OCI-LY7 (cell line): Measurements from ENCODE around the gene SULT1A2. TPM values are rescaled to one million over a fixed set of nuclear protein-coding genes. Genes with fewer than 3 reads are reported as not detected.

Experiments used
- BruUV-seq: library from RNA; stranded (reverse); fragments of 400-500 nt; replicated peaks from 2 replicates; lab custom pipeline; 2021; lab: Mats Ljungman, UMichigan
- CTCF ChIA-PET: fragments of 300-600 bp; sonication (Branson Sonifier 250); formaldehyde crosslinking; loops from one replicate; lab custom pipeline; 2022; ENCODE audit warnings: antibody characterized with exemption; ENCODE audit not compliant: unreplicated experiment; lab: Charles Lee
- POLR2A ChIA-PET: fragments of 300-600 bp; sonication (Branson Sonifier 250); formaldehyde crosslinking; loops from one replicate; lab custom pipeline; 2022; ENCODE audit warnings: antibody characterized with exemption; lab: Charles Lee
- DNase-seq: peaks from one replicate; pipeline ENCODE4 v3.0.0-alpha.2; 2015; ENCODE audit warnings: low spot score
- H2AFZ ChIP-seq: fragments of 200-600 bp; sonication (generic), shearing (Covaris generic); 2 replicates; pipeline ENCODE4 v1.6.1; 2014; ENCODE audit warnings: mild to moderate bottlenecking, antibody characterized with exemption, low read length, moderate library complexity
- H3K27ac ChIP-seq: fragments of 200-600 bp; sonication (generic); 2 replicates; pipeline ENCODE4 v1.5.1; 2014; ENCODE audit warnings: mixed run types, low read depth, mild to moderate bottlenecking, moderate library complexity, low read length, inconsistent platforms; ENCODE audit not compliant: poor library complexity, severe bottlenecking
- H3K36me3 ChIP-seq: fragments of 200-600 bp; sonication (generic); 2 replicates; pipeline ENCODE4 v1.6.1; 2014; ENCODE audit warnings: mild to moderate bottlenecking, antibody characterized with exemption, low read length, moderate library complexity, mixed read lengths; ENCODE audit not compliant: insufficient read depth
- H3K4me1 ChIP-seq: fragments of 200-600 bp; sonication (generic); 2 replicates; pipeline ENCODE4 v1.5.1; 2014; ENCODE audit warnings: mild to moderate bottlenecking, low read length; ENCODE audit not compliant: insufficient read depth, poor library complexity, severe bottlenecking
- H3K4me2 ChIP-seq: fragments of 200-600 bp; sonication (generic); 2 replicates; pipeline ENCODE4 v1.6.1; 2014; ENCODE audit warnings: mild to moderate bottlenecking, low read length
- H3K4me3 ChIP-seq: fragments of 200-600 bp; sonication (generic); 2 replicates; pipeline ENCODE4 v1.5.1; 2014; ENCODE audit warnings: mild to moderate bottlenecking, low read depth, low read length; ENCODE audit not compliant: poor library complexity, severe bottlenecking
- H3K79me2 ChIP-seq: fragments of 200-600 bp; sonication (generic); 2 replicates; pipeline ENCODE4 v1.6.1; 2016; ENCODE audit warnings: low read depth, mild to moderate bottlenecking, low read length, moderate library complexity, mixed read lengths; ENCODE audit not compliant: insufficient read depth
- H3K9me2 ChIP-seq: fragments of 200-600 bp; sonication (generic); 2 replicates; pipeline ENCODE4 v1.6.1; 2016; ENCODE audit warnings: mild to moderate bottlenecking, low read length, mixed read lengths; ENCODE audit not compliant: insufficient read depth
- H3K9me3 ChIP-seq: fragments of 200-600 bp; sonication (generic); 2 replicates; pipeline ENCODE4 v1.6.1; 2014; ENCODE audit warnings: mild to moderate bottlenecking, mixed run types, low read length, mixed read lengths
- H4K20me1 ChIP-seq: fragments of 200-600 bp; sonication (generic); 2 replicates; pipeline ENCODE4 v1.6.1; 2014; ENCODE audit warnings: mild to moderate bottlenecking, antibody characterized with exemption, low read length, moderate library complexity, mixed read lengths; ENCODE audit not compliant: insufficient read depth
- EZH2phosphoT487 ChIP-seq: fragments of 200-600 bp; sonication (generic); IDR thresholded peaks from 2 replicates; pipeline ENCODE4 v1.6.1; 2018; ENCODE audit warnings: low read depth, borderline replicate concordance, mild to moderate bottlenecking, mixed run types, antibody characterized with exemption, low read length, moderate library complexity, mixed read lengths
- intact Hi-C: fragments of 100-400 bp; cut with micrococcal nuclease; formaldehyde crosslinking; loops from one replicate; pipeline ENCODE4 v1.10.0; 2022; ENCODE audit not compliant: unreplicated experiment
- total RNA-seq, 2 experiments: library from RNA; depleted of rRNA in 1 of 2; stranded (reverse); fragments of >200 nt in 1 of 2; shearing (Covaris generic) in 1 of 2; gene quantifications; 2 replicates each; pipeline ENCODE4 v1.2.3, GENCODE V29; 2014 to 2022
- TF ChIP-seq, protein P1 (sequence below): fragments of 200-600 bp; sonication (generic); conservative IDR thresholded peaks from 2 replicates; pipeline ENCODE4 v1.5.1; 2014; ENCODE audit warnings: mild to moderate bottlenecking, antibody characterized with exemption, low read length, moderate library complexity, mixed read lengths

The SULT1A2 gene
- total RNA-seq, 2 experiments from 2014 or later = 2.1 to 3.0 TPM

DNA sequence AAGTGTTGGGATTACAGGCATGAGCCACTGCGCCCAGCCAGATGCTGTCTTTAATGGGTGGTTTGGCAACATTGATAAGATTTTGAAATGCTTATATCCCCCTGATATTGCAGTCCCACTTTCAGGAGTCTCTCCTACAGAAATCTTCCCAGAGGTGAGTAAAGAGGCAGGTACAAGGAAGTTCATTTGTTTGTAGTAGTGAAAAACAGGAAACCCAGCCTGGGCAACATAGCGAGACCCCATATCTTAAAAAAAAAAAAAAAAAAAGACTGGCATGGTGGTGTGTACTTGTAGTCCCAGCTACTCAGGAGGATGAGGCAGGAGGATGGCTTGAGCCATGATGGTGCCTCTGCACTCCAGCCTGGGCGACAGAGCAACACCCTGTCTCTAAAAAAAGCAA is 51.9 kb downstream of the SULT1A2 start:
- ChIA-PET CTCF (no interaction called here), POLR2A (interaction anchor here (0.6 kb wide), 1 partner anchor 9 kb away, joined by 3 read pairs; the partner anchor contains the start of gene SGF29)
- Histone ChIP-seq H3K9me3 (no peaks in the 10 kb centered on the region), H3K4me2 (no peak overlapping the region), H3K4me1 (no peaks in the 10 kb centered on the region), H3K27ac (no peak overlapping the region), H3K36me3 (no peaks in the 10 kb centered on the region), H3K4me3 (no peak overlapping the region), H2AFZ (no peak overlapping the region), H3K9me2 (no peaks in the 10 kb centered on the region), H4K20me1 (no peaks in the 10 kb centered on the region), H3K79me2 (no peaks in the 10 kb centered on the region)
- DNase-seq = no peak
- TF ChIP-seq EZH2phosphoT487 = no peak
- TF ChIP-seq, protein P1, sequence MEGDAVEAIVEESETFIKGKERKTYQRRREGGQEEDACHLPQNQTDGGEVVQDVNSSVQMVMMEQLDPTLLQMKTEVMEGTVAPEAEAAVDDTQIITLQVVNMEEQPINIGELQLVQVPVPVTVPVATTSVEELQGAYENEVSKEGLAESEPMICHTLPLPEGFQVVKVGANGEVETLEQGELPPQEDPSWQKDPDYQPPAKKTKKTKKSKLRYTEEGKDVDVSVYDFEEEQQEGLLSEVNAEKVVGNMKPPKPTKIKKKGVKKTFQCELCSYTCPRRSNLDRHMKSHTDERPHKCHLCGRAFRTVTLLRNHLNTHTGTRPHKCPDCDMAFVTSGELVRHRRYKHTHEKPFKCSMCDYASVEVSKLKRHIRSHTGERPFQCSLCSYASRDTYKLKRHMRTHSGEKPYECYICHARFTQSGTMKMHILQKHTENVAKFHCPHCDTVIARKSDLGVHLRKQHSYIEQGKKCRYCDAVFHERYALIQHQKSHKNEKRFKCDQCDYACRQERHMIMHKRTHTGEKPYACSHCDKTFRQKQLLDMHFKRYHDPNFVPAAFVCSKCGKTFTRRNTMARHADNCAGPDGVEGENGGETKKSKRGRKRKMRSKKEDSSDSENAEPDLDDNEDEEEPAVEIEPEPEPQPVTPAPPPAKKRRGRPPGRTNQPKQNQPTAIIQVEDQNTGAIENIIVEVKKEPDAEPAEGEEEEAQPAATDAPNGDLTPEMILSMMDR = no peak
- intact Hi-C loops = loop anchor here (5.0 kb wide), 1 partner anchor 223 kb away; no protein-coding TSS in a partner anchor
- BruUV-seq = no TSS peak

DNA sequence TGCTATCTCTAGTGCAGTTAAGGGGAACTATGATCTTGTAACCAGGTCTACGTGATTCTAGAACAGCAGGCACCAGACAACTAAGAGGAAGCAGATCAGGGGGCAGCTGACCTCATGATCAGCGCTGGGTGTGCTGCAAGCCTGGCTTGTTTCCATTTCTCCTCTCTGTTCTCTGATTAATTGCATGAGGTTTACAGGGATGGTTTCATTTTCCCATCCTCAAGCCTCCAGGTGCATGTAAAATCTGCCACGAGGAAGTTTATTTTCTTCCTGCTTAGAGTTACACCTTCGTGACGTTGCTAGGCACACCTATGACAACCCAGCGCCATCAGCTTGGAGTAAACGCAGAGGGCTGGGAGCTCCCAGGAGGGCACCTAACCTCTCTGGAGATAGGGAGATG is 53.8 kb downstream of the SULT1A2 start:
- TF ChIP-seq, protein P1 = no peak
- no peak for TF ChIP-seq EZH2phosphoT487
- Histone ChIP-seq H3K36me3 (no peaks in the 10 kb centered on the region), H3K9me3 (no peaks in the 10 kb centered on the region), H3K4me3 (no peak overlapping the region), H3K9me2 (no peaks in the 10 kb centered on the region), H3K4me2 (peak overlapping the region; percentile 16; the same call in 1 of the 2 replicates), H2AFZ (peak overlapping the region; percentile 43; the same call in 1 of the 2 replicates), H3K27ac (no peak overlapping the region), H4K20me1 (no peaks in the 10 kb centered on the region), H3K4me1 (no peaks in the 10 kb centered on the region), H3K79me2 (no peaks in the 10 kb centered on the region)
- intact Hi-C loops = no loop called here
- POLR2A ChIA-PET = no interaction called here
- no TSS peak for BruUV-seq
- DNase-seq = peak; percentile 6
- CTCF ChIA-PET = no interaction called here

DNA sequence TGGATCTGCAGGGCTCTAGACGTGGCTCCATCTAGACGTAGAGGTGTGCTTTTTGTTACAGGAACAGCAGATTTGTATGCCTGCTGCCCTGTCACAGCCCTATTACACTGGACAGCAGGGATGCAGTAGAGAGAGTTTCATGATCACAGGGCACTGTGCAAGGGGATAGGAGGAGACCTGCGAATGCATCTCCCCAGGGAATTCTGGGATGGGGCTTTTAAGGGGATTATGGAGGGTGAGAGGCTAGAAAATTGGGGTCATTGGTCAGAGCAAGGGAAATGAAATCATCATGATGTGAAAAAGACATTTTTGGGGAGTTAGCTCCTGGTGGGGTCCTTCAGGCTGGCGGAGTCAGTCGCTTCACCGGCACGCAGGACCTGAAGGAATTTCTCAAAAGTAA is 54.2 kb downstream of the SULT1A2 start:
- no peaks in the 10 kb centered on the region for H3K9me3 ChIP-seq
- ChIA-PET POLR2A (no interaction called here), CTCF (no interaction called here)
- no peak for DNase-seq
- H3K27ac ChIP-seq = no peak overlapping the region
- intact Hi-C loops = no loop called here
- no peaks in the 10 kb centered on the region for H3K36me3 ChIP-seq
- H3K4me2 ChIP-seq = peak overlapping the region; percentile 16; the same call in 1 of the 2 replicates
- H3K4me1 ChIP-seq = no peaks in the 10 kb centered on the region
- H3K9me2 ChIP-seq = no peaks in the 10 kb centered on the region
- H2AFZ ChIP-seq = peak overlapping the region; percentile 43; the same call in 1 of the 2 replicates
- TF ChIP-seq EZH2phosphoT487 = no peak
- TF ChIP-seq, protein P1 = no peak
- H4K20me1 ChIP-seq = no peaks in the 10 kb centered on the region
- no TSS peak for BruUV-seq
- no peaks in the 10 kb centered on the region for H3K79me2 ChIP-seq
- no peak overlapping the region for H3K4me3 ChIP-seq
